Mammary microvascular endothelial cell (primary cell): ENCODE results near the gene CLCN3. TPM values are rescaled to one million over a fixed set of nuclear protein-coding genes. Genes with fewer than 3 reads are reported as not detected.

ENCODE experiments used
- total RNA-seq: library from RNA; depleted of rRNA; stranded (reverse); fragments of >200 nt; gene quantifications from 2 replicates; pipeline ENCODE4 v1.2.3, GENCODE V29; 2015

CLCN3 gene
- 24.6 and 25.6 TPM in 2 replicates for total RNA-seq

GRCh38 chr4:169619958-169620879, at the start of gene CLCN3:
Gene CLCN3, plus strand, starts transcription at chr4:169620578. Its CDS starts 15,351 bp downstream, at chr4:169635929.

GRCh38 chr4:169611991-169612870, 8.1 kb upstream of the CLCN3 start, which contains the start of gene NEK1:
Gene NEK1, minus strand, starts transcription at chr4:169612583. Its CDS starts 9,953 bp downstream, at chr4:169602630.

GRCh38 chr4:169757575-169758184, 137.3 kb downstream of the CLCN3 start, which contains the start of gene HPF1:
Gene HPF1, minus strand, starts transcription at chr4:169757944. Its CDS starts 67 bp downstream, at chr4:169757877.

Other genes starting within 250 kb of the CLCN3 start
- 4.6 and 5.5 TPM in 2 replicates for gene NEK1, start 8.0 kb upstream of the CLCN3 start, total RNA-seq
- 26.8 and 53.6 TPM in 2 replicates for gene HPF1, start 137.4 kb downstream of the CLCN3 start, total RNA-seq